Ovary (tissue), 3 donors: ENCODE results near the gene NSMCE4A.

Experiments
- CTCF ChIP-seq, 3 donors: fragments of 450-650 bp in 2 of 3; fragments of 200-600 bp in 1 of 3; IDR thresholded peaks; one replicate each; pipeline versions ENCODE4 v1.5.1 to v1.8.0; 2016 to 2022; ENCODE audit warnings: antibody characterized with exemption in 3 of 3, mild to moderate bottlenecking in 1 of 3
- EP300 ChIP-seq: sonication (generic); formaldehyde crosslinking; IDR thresholded peaks from one replicate; pipeline ENCODE4 v1.6.1; 2017; ENCODE audit warnings: antibody characterized with exemption
- POLR2A ChIP-seq: fragments of 450-650 bp; IDR thresholded peaks from one replicate; pipeline ENCODE4 v1.6.1; 2017; ENCODE audit warnings: antibody characterized with exemption, mild to moderate bottlenecking, moderate library complexity
- donor health status: DM: no; HTN: no; CAD: no.

GRCh38 chr10:122018951-122019413 lies 44.0 kb upstream of the NSMCE4A start:
- TF ChIP-seq CTCF (IDR thresholded peaks at IDR 0.05) = no peak
- TF ChIP-seq POLR2A = no peak
- no peak for TF ChIP-seq EP300
